Panc1 (cell line): Measurements from ENCODE around the gene KCNMB2. TPM values are rescaled to one million over a fixed set of nuclear protein-coding genes. Genes with fewer than 3 reads are reported as not detected.

Experiments
- ATAC-seq: fragments of 200-7000 bp; cut with Tn5 transposase; 2 replicates; pipeline ENCODE4 v1.9.1; 2020; ENCODE audit warnings: mild to moderate bottlenecking, moderate library complexity
- BruUV-seq: library from RNA; stranded (reverse); fragments of 400-500 nt; replicated peaks from 2 replicates; lab custom pipeline; 2021; lab: Mats Ljungman, UMichigan
- CTCF ChIA-PET: fragments of 300-600 bp; sonication (Branson Sonifier 250); formaldehyde crosslinking; loops from one replicate; lab custom pipeline; 2022; ENCODE audit warnings: antibody characterized with exemption; lab: Charles Lee
- POLR2A ChIA-PET: fragments of 300-600 bp; sonication (Branson Sonifier 250); formaldehyde crosslinking; loops from one replicate; lab custom pipeline; 2022; ENCODE audit warnings: antibody characterized with exemption; lab: Charles Lee
- DNase-seq: peaks from one replicate; pipeline ENCODE4 v3.0.0-alpha.2; 2010; ENCODE audit warnings: low read depth, low spot score
- H3K27ac ChIP-seq: 2 replicates; pipeline ENCODE4 v1.5.1; 2011; ENCODE audit warnings: mild to moderate bottlenecking, low read length, inconsistent platforms
- H3K27me3 ChIP-seq: fragments of 200-500 bp; sonication (Bioruptor generic); 2 replicates; pipeline ENCODE4 v1.6.0; 2014; ENCODE audit warnings: low read length, inconsistent platforms; ENCODE audit not compliant: control insufficient read depth, insufficient read depth
- H3K36me3 ChIP-seq: fragments of 200-500 bp; sonication (Bioruptor generic); 2 replicates; pipeline ENCODE4 v1.5.1; 2014; ENCODE audit warnings: inconsistent platforms, mild to moderate bottlenecking, low read length, moderate library complexity; ENCODE audit not compliant: control insufficient read depth, insufficient read depth
- H3K4me1 ChIP-seq: 2 replicates; pipeline ENCODE4 v1.5.1; 2011; ENCODE audit warnings: inconsistent platforms, mild to moderate bottlenecking, low read length, moderate library complexity; ENCODE audit not compliant: control insufficient read depth, insufficient read depth
- H3K4me3 ChIP-seq, 2 experiments: 2 replicates each; pipeline ENCODE4 v1.5.1; 2011 to 2012; ENCODE audit warnings: low read depth in 2 of 2, low read length in 2 of 2, mild to moderate bottlenecking in 2 of 2, inconsistent platforms in 1 of 2, moderate library complexity in 1 of 2
- H3K9me3 ChIP-seq: fragments of 200-500 bp; sonication (Bioruptor generic); 2 replicates; pipeline ENCODE4 v1.5.1; 2014; ENCODE audit warnings: low read depth, mild to moderate bottlenecking, inconsistent platforms, low read length, moderate library complexity; ENCODE audit not compliant: control insufficient read depth, insufficient read depth
- POLR2AphosphoS5 ChIP-seq: IDR thresholded peaks from 2 replicates; pipeline ENCODE4 v1.6.1; 2012; ENCODE audit warnings: mild to moderate bottlenecking, low read depth, low read length, moderate library complexity
- SIN3A ChIP-seq: IDR thresholded peaks from 2 replicates; pipeline ENCODE4 v1.6.1; 2012; ENCODE audit warnings: low read depth, mild to moderate bottlenecking, low read length, moderate library complexity, borderline replicate concordance; ENCODE audit not compliant: insufficient read depth
- TCF7L2 ChIP-seq: IDR thresholded peaks from 2 replicates; pipeline ENCODE4 v1.6.1; 2011; ENCODE audit warnings: mild to moderate bottlenecking, low read depth, low read length, inconsistent platforms
- in situ Hi-C: cut with HindIII; loops from 2 replicates; pipeline ENCODE4 v1.10.0; 2016; ENCODE audit warnings: low sequenced_read_pairs, low pct_unique_long_range_greater_than_20kb
- intact Hi-C: fragments of 100-400 bp; cut with micrococcal nuclease; formaldehyde crosslinking; loops from one replicate; pipeline ENCODE4 v1.10.0; 2022; ENCODE audit not compliant: unreplicated experiment
- total RNA-seq: library from RNA; stranded (reverse); gene quantifications from one replicate; pipeline ENCODE4 v1.2.1, GENCODE V29; 2021; ENCODE audit not compliant: unreplicated experiment
- TF ChIP-seq, protein P1 (sequence below): fragments of 450-650 bp; IDR thresholded peaks from 2 replicates; pipeline ENCODE4 v1.5.1; 2017; ENCODE audit warnings: mild to moderate bottlenecking
- TF ChIP-seq, protein P2 (sequence below), 2 experiments: IDR thresholded peaks; 2 replicates each; pipeline ENCODE4 v1.6.1; 2011 to 2012; ENCODE audit warnings: low read depth in 2 of 2, control low read depth in 1 of 2, low read length in 1 of 2, mild to moderate bottlenecking in 1 of 2, moderate library complexity in 1 of 2; ENCODE audit not compliant: insufficient read depth in 1 of 2

Gene KCNMB2
- total RNA-seq, 1 experiment from 2014 or later, result not detected

DNA sequence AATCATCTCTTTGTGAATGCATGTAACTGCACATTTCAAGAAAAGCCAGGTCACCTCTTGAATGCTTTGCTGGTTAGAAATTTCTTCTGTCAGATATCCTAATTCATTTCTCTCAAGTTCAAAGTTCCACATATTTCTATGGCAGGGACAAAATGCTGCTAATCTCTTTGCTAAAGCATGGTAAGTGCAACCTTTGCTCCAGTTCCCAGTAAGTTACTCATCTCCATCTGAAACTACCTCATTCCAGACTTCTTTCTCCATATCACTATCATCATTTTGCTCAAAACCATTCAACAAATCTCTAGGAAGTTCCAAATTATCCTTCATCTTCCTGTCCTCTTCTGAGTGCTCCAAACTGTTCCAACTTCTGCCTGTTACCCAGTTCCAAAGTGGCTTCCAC, 304.8 kb downstream of the KCNMB2 start:
- Histone ChIP-seq H3K9me3 (no peaks in the 10 kb centered on the region), H3K36me3 (no peaks in the 10 kb centered on the region; the same call in 1 of the 2 replicates), H3K27ac (no peak overlapping the region), H3K4me3 (no peak overlapping the region), H3K27me3 (no peaks in the 10 kb centered on the region), H3K4me1 (no peaks in the 10 kb centered on the region)
- BruUV-seq, result no TSS peak
- CTCF ChIA-PET, result no interaction called here
- no peak for DNase-seq
- ATAC-seq, result no peak
- intact Hi-C loops (no loop called here), in situ Hi-C loops (no loop called here)
- TF ChIP-seq SIN3A, result no peak
- no peak for TF ChIP-seq POLR2AphosphoS5
- TF ChIP-seq, protein P1, sequence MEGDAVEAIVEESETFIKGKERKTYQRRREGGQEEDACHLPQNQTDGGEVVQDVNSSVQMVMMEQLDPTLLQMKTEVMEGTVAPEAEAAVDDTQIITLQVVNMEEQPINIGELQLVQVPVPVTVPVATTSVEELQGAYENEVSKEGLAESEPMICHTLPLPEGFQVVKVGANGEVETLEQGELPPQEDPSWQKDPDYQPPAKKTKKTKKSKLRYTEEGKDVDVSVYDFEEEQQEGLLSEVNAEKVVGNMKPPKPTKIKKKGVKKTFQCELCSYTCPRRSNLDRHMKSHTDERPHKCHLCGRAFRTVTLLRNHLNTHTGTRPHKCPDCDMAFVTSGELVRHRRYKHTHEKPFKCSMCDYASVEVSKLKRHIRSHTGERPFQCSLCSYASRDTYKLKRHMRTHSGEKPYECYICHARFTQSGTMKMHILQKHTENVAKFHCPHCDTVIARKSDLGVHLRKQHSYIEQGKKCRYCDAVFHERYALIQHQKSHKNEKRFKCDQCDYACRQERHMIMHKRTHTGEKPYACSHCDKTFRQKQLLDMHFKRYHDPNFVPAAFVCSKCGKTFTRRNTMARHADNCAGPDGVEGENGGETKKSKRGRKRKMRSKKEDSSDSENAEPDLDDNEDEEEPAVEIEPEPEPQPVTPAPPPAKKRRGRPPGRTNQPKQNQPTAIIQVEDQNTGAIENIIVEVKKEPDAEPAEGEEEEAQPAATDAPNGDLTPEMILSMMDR, result no peak
- TF ChIP-seq, protein P2, sequence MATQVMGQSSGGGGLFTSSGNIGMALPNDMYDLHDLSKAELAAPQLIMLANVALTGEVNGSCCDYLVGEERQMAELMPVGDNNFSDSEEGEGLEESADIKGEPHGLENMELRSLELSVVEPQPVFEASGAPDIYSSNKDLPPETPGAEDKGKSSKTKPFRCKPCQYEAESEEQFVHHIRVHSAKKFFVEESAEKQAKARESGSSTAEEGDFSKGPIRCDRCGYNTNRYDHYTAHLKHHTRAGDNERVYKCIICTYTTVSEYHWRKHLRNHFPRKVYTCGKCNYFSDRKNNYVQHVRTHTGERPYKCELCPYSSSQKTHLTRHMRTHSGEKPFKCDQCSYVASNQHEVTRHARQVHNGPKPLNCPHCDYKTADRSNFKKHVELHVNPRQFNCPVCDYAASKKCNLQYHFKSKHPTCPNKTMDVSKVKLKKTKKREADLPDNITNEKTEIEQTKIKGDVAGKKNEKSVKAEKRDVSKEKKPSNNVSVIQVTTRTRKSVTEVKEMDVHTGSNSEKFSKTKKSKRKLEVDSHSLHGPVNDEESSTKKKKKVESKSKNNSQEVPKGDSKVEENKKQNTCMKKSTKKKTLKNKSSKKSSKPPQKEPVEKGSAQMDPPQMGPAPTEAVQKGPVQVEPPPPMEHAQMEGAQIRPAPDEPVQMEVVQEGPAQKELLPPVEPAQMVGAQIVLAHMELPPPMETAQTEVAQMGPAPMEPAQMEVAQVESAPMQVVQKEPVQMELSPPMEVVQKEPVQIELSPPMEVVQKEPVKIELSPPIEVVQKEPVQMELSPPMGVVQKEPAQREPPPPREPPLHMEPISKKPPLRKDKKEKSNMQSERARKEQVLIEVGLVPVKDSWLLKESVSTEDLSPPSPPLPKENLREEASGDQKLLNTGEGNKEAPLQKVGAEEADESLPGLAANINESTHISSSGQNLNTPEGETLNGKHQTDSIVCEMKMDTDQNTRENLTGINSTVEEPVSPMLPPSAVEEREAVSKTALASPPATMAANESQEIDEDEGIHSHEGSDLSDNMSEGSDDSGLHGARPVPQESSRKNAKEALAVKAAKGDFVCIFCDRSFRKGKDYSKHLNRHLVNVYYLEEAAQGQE (IDR thresholded peaks at IDR 0.05; ENCODE audit: insufficient read depth in 1 of 2, low read depth in 2 of 2, low read length in 1 of 2), result no peak
- no peak for TF ChIP-seq TCF7L2
- POLR2A ChIA-PET, result no interaction called here

DNA sequence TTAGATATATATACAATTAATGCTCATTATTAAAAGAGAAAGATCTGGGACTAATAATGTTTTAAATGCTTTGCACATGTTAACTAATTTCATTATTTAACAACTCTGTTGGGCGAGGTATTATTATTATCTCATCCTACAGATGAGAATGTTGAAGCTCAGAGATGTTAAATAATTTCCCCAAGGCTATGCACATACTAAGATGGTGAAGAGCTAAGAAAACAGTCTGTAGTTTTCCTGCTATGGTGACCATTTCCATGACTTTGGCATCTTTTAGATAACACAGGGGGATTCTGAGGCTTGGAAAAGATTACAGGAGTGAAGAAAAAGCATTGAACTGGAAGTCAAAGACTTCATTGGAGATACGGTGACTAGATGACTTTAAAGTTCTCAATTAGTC, 308.7 kb downstream of the KCNMB2 start:
- ATAC-seq (no peak), DNase-seq (no peak)
- intact Hi-C loops (no loop called here), in situ Hi-C loops (no loop called here)
- Histone ChIP-seq H3K4me3 (no peak overlapping the region), H3K4me1 (no peaks in the 10 kb centered on the region), H3K36me3 (no peaks in the 10 kb centered on the region; the same call in 1 of the 2 replicates), H3K27me3 (no peaks in the 10 kb centered on the region), H3K9me3 (no peaks in the 10 kb centered on the region), H3K27ac (no peak overlapping the region)
- no TSS peak for BruUV-seq
- TF ChIP-seq, protein P1, result no peak
- TF ChIP-seq POLR2AphosphoS5, result no peak
- TF ChIP-seq, protein P2 (IDR thresholded peaks at IDR 0.05; ENCODE audit: insufficient read depth in 1 of 2, low read depth in 2 of 2, low read length in 1 of 2), result no peak
- no peak for TF ChIP-seq TCF7L2
- TF ChIP-seq SIN3A, result no peak
- ChIA-PET CTCF (no interaction called here), POLR2A (no interaction called here)
